Measurements from ENCODE around the gene PURA.

Gene PURA

DNA sequence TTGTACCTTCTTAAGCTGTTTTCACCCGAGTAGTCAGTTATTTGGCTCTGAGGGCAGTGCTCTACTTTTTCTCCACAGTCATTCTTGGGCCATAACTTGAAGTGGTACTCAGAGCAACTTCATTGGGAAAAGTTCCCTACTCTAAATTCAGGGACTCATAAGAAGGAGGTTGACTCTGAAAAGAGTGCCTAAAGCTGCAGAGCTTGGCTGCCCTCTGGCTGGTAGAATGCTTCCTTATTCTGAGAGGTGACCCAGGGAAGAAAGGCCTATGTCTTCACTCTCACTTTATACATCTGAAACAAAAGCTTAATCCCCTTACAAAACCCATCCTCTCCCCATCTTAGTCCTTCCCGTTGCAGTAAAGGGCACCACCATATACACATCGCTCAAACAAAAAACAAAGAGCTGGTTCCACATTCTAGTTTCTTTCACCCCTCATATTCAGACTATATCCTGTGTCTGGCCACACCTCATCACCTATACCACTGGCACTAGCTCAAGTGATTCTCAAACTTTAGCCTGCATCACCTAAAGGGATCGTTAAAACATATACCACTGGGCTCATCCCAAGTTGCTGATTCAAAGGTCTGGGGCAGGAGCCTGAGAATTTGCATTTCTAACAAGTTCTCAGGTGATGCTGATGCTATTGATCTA is 19.7 kb downstream of the PURA start:
- ChIA-PET CTCF (interaction anchor here (0.9 to 7.6 kb wide), 9 partner anchors 11 to 61 kb away, joined by 3 to 74 read pairs (median 7); no protein-coding TSS in a partner anchor), POLR2A (no interaction called here)
- Histone ChIP-seq H3K4me3 (ENCODE audit: control insufficient read depth in 1 of 7, extremely low read depth in 1 of 7, insufficient read depth in 4 of 7, low read depth in 2 of 7, low read length in 6 of 7) (no peak overlapping the region), H3K4me1 (ENCODE audit: control extremely low read depth in 1 of 4, control insufficient read depth in 4 of 4, insufficient read depth in 4 of 4, low read length in 3 of 4) (peaks cover 0 to 9% (median 8%) of the 10 kb centered on the region in 4 experiments), H3K36me3 (ENCODE audit: control insufficient read depth in 4 of 4, insufficient read depth in 4 of 4, low read length in 3 of 4) (no peaks in the 10 kb centered on the region), H3K9me3 (ENCODE audit: control extremely low read depth in 1 of 5, control insufficient read depth in 4 of 5, insufficient read depth in 2 of 5, low read depth in 1 of 5, low read length in 4 of 5) (no peaks in the 10 kb centered on the region), H3K27me3 (replicated peaks in 2 of 5; ENCODE audit: control insufficient read depth in 4 of 5, insufficient read depth in 5 of 5, low read length in 4 of 5) (peaks cover 0 to 2% (median 0%) of the 10 kb centered on the region in 5 experiments), H3K27ac (ENCODE audit: insufficient read depth in 1 of 2, low read depth in 1 of 2, low read length in 2 of 2, poor library complexity in 1 of 2, severe bottlenecking in 2 of 2) (no peak overlapping the region)
- no peak for DNase-seq
- WGBS (ENCODE audit: insufficient coverage) = 100% methylated on average over 4 of the region's 4 CpGs

DNA sequence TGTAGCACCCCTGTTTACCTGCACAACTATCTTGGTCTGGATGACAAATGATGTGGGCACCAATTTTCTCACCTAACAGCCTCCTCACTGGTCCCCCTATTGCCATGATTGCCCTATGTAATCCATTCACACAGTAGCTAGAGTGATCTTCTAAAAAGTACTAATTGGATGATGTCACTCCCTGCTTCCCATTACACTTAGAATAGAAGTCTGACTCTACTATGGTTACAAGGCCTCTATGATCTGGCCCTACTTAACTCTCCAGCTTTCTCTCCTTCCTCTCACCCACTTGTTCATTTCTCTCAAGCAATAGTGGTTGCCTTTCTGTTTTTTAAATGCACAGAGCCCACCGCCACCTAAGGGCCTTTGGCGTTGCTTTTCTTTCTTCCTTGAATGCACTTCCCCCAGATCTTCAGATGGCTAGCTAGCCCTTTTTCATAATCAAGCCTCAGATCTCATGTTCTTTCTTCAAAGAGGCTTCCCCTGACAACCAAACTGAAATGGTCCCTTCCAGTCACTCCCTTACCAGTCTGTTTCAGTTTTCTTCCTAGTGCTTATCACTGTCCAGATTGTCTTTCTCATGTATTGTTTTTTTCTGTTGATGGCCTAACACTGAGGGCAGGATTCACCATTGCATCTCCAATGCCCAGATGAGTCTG is 20.5 kb downstream of the PURA start:
- DNase-seq = no peak
- Histone ChIP-seq H3K27me3 (replicated peaks in 2 of 5; ENCODE audit: control insufficient read depth in 4 of 5, insufficient read depth in 5 of 5, low read length in 4 of 5) (peaks cover 0 to 2% (median 0%) of the 10 kb centered on the region in 5 experiments), H3K9me3 (ENCODE audit: control extremely low read depth in 1 of 5, control insufficient read depth in 4 of 5, insufficient read depth in 2 of 5, low read depth in 1 of 5, low read length in 4 of 5) (no peaks in the 10 kb centered on the region), H3K27ac (ENCODE audit: insufficient read depth in 1 of 2, low read depth in 1 of 2, low read length in 2 of 2, poor library complexity in 1 of 2, severe bottlenecking in 2 of 2) (no peak overlapping the region), H3K36me3 (ENCODE audit: control insufficient read depth in 4 of 4, insufficient read depth in 4 of 4, low read length in 3 of 4) (no peaks in the 10 kb centered on the region), H3K4me3 (ENCODE audit: control insufficient read depth in 1 of 7, extremely low read depth in 1 of 7, insufficient read depth in 4 of 7, low read depth in 2 of 7, low read length in 6 of 7) (no peak overlapping the region), H3K4me1 (ENCODE audit: control extremely low read depth in 1 of 4, control insufficient read depth in 4 of 4, insufficient read depth in 4 of 4, low read length in 3 of 4) (peaks cover 0 to 9% (median 8%) of the 10 kb centered on the region in 4 experiments)
- ChIA-PET CTCF (interaction anchor here (0.9 to 7.6 kb wide), 10 partner anchors 10 to 62 kb away, joined by 3 to 74 read pairs (median 6); no protein-coding TSS in a partner anchor), POLR2A (no interaction called here)
- WGBS (ENCODE audit: insufficient coverage) = 92% methylated on average over 2 of the region's 2 CpGs

DNA sequence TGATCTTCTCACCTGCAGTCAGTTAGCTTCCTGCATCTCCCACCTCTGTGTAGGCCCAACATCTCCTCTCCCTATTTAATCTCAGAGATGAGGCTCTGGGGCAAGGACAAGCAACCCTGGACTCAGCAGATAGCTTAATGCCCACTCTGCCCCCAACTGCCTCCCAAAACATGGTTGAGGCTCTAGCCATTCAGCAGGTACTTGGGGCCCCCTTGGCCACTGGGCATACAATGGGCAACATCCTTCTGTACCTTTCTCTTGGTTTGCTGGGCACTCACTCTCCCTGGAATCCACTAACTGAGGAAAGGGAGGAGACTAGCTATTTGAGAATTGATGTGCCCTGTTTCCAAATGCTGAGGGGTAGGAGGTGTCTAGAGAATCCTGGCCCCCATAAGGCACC is 21.2 kb downstream of the PURA start:
- peaks cover 0 to 2% (median 0%) of the 10 kb centered on the region in 5 experiments for H3K27me3 ChIP-seq (replicated peaks in 2 of 5; ENCODE audit: control insufficient read depth in 4 of 5, insufficient read depth in 5 of 5, low read length in 4 of 5)
- H3K4me3 ChIP-seq (ENCODE audit: control insufficient read depth in 1 of 7, extremely low read depth in 1 of 7, insufficient read depth in 4 of 7, low read depth in 2 of 7, low read length in 6 of 7) = no peak overlapping the region
- no peaks in the 10 kb centered on the region for H3K36me3 ChIP-seq (ENCODE audit: control insufficient read depth in 4 of 4, insufficient read depth in 4 of 4, low read length in 3 of 4)
- CTCF ChIA-PET = interaction anchor here (1.3 to 7.6 kb wide), 5 partner anchors 9 to 62 kb away, joined by 4 to 74 read pairs (median 23); no protein-coding TSS in a partner anchor
- POLR2A ChIA-PET = no interaction called here
- H3K27ac ChIP-seq (ENCODE audit: insufficient read depth in 1 of 2, low read depth in 1 of 2, low read length in 2 of 2, poor library complexity in 1 of 2, severe bottlenecking in 2 of 2) = no peak overlapping the region
- peaks cover 0 to 9% (median 8%) of the 10 kb centered on the region in 4 experiments for H3K4me1 ChIP-seq (ENCODE audit: control extremely low read depth in 1 of 4, control insufficient read depth in 4 of 4, insufficient read depth in 4 of 4, low read length in 3 of 4)
- H3K9me3 ChIP-seq (ENCODE audit: control extremely low read depth in 1 of 5, control insufficient read depth in 4 of 5, insufficient read depth in 2 of 5, low read depth in 1 of 5, low read length in 4 of 5) = no peaks in the 10 kb centered on the region
- DNase-seq = no peak

DNA sequence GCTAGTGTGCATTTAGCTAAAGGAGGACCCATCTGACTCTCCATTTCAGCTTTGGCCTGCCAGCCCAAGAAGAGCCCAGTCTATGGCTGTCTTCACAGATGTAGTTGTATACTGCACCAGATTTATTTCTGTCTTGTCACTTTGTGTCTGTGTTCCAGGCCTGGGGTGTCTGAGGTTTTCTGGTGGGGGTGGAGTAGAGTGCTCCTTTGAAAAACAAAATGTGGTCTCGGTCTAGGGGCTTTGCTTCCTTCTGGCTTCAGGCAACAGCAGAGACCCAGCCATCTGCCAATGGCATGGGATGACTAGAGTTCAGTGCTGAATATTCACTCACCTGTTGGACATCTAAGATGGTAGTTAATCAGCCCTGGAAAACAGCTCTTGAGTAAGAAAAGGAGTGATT is 22.7 kb downstream of the PURA start:
- peaks cover 0 to 2% (median 0%) of the 10 kb centered on the region in 5 experiments for H3K27me3 ChIP-seq (replicated peaks in 2 of 5; ENCODE audit: control insufficient read depth in 4 of 5, insufficient read depth in 5 of 5, low read length in 4 of 5)
- WGBS (ENCODE audit: insufficient coverage) = 92% methylated on average over 1 of the region's 1 CpG
- no peak overlapping the region for H3K27ac ChIP-seq (ENCODE audit: insufficient read depth in 1 of 2, low read depth in 1 of 2, low read length in 2 of 2, poor library complexity in 1 of 2, severe bottlenecking in 2 of 2)
- no peaks in the 10 kb centered on the region for H3K9me3 ChIP-seq (ENCODE audit: control extremely low read depth in 1 of 5, control insufficient read depth in 4 of 5, insufficient read depth in 2 of 5, low read depth in 1 of 5, low read length in 4 of 5)
- DNase-seq = no peak
- CTCF ChIA-PET = interaction anchor here (0.6 to 7.6 kb wide), 7 partner anchors 8 to 584 kb away, joined by 3 to 74 read pairs (median 4); no protein-coding TSS in a partner anchor
- H3K4me1 ChIP-seq (ENCODE audit: control extremely low read depth in 1 of 4, control insufficient read depth in 4 of 4, insufficient read depth in 4 of 4, low read length in 3 of 4) = peaks cover 0 to 7% (median 7%) of the 10 kb centered on the region in 4 experiments
- no peak overlapping the region for H3K4me3 ChIP-seq (ENCODE audit: control insufficient read depth in 1 of 7, extremely low read depth in 1 of 7, insufficient read depth in 4 of 7, low read depth in 2 of 7, low read length in 6 of 7)
- POLR2A ChIA-PET = no interaction called here
- no peaks in the 10 kb centered on the region for H3K36me3 ChIP-seq (ENCODE audit: control insufficient read depth in 4 of 4, insufficient read depth in 4 of 4, low read length in 3 of 4)

DNA sequence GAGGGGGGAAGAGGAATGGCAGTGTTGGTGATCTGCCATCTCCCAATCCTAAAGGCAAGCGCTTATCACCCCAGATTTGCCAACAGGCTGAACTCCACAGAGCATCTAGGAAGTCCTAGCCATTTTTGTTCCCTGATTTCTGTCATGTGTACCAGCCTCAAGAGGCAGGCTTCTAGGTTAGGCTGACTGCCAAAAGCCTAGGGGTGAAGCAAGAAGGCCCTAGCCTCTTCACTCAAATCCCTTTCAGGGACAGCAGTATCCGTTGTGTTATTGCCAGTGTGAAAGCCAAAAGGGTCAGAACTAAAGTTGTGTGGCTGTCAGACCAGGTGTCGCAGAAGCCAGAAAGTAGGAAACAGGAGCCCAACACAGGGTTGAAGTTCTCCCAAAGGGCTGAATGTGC is 26.5 kb downstream of the PURA start:
- Histone ChIP-seq H3K27ac (ENCODE audit: insufficient read depth in 1 of 2, low read depth in 1 of 2, low read length in 2 of 2, poor library complexity in 1 of 2, severe bottlenecking in 2 of 2) (no peak overlapping the region), H3K36me3 (ENCODE audit: control insufficient read depth in 4 of 4, insufficient read depth in 4 of 4, low read length in 3 of 4) (no peaks in the 10 kb centered on the region), H3K9me3 (ENCODE audit: control extremely low read depth in 1 of 5, control insufficient read depth in 4 of 5, insufficient read depth in 2 of 5, low read depth in 1 of 5, low read length in 4 of 5) (no peaks in the 10 kb centered on the region), H3K27me3 (replicated peaks in 2 of 5; ENCODE audit: control insufficient read depth in 4 of 5, insufficient read depth in 5 of 5, low read length in 4 of 5) (peaks cover 0 to 10% (median 6%) of the 10 kb centered on the region in 5 experiments), H3K4me1 (ENCODE audit: control extremely low read depth in 1 of 4, control insufficient read depth in 4 of 4, insufficient read depth in 4 of 4, low read length in 3 of 4) (peaks cover 0 to 3% (median under 1%) of the 10 kb centered on the region in 4 experiments), H3K4me3 (ENCODE audit: control insufficient read depth in 1 of 7, extremely low read depth in 1 of 7, insufficient read depth in 4 of 7, low read depth in 2 of 7, low read length in 6 of 7) (no peak overlapping the region)
- ChIA-PET CTCF (interaction anchor here (0.9 to 2.7 kb wide), 5 partner anchors 12 to 349 kb away, joined by 3 to 9 read pairs (median 6); partner anchors contain the start of gene PURA), POLR2A (no interaction called here)
- WGBS (ENCODE audit: insufficient coverage) = 100% methylated on average over 3 of the region's 3 CpGs
- DNase-seq = no peak

DNA sequence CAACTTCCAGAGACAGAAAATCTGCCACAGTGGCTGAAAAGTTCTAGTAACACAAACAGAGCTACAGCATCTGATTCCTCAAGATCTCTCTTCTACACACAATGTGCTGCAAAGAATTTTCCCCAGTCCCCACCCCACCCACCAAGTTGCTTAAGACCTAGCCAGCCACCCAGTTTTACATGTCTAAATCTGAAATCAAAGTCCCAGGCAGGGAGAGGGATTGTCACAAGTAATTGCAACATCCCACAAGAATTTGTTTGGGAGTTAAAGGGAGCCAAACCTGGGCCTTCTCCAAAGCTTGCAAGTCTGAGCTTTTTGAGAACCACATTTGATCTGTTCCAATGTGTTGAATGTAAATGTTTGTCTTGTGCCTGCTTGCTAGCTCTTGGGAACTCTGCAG is 27.3 kb downstream of the PURA start:
- no peak overlapping the region for H3K4me3 ChIP-seq (ENCODE audit: control insufficient read depth in 1 of 7, extremely low read depth in 1 of 7, insufficient read depth in 4 of 7, low read depth in 2 of 7, low read length in 6 of 7)
- H3K27me3 ChIP-seq (replicated peaks in 2 of 5; ENCODE audit: control insufficient read depth in 4 of 5, insufficient read depth in 5 of 5, low read length in 4 of 5) = peaks cover 0 to 15% (median 11%) of the 10 kb centered on the region in 5 experiments
- CTCF ChIA-PET = interaction anchor here (0.6 to 7.6 kb wide), 9 partner anchors 7 to 214 kb away, joined by 4 to 129 read pairs (median 41); partner anchors contain the start of gene PURA
- no peak for DNase-seq
- POLR2A ChIA-PET = no interaction called here
- no peaks in the 10 kb centered on the region for H3K9me3 ChIP-seq (ENCODE audit: control extremely low read depth in 1 of 5, control insufficient read depth in 4 of 5, insufficient read depth in 2 of 5, low read depth in 1 of 5, low read length in 4 of 5)
- peaks cover 0 to 10% (median 8%) of the 10 kb centered on the region in 4 experiments for H3K4me1 ChIP-seq (ENCODE audit: control extremely low read depth in 1 of 4, control insufficient read depth in 4 of 4, insufficient read depth in 4 of 4, low read length in 3 of 4)
- H3K36me3 ChIP-seq (ENCODE audit: control insufficient read depth in 4 of 4, insufficient read depth in 4 of 4, low read length in 3 of 4) = no peaks in the 10 kb centered on the region
- no peak overlapping the region for H3K27ac ChIP-seq (ENCODE audit: insufficient read depth in 1 of 2, low read depth in 1 of 2, low read length in 2 of 2, poor library complexity in 1 of 2, severe bottlenecking in 2 of 2)

DNA sequence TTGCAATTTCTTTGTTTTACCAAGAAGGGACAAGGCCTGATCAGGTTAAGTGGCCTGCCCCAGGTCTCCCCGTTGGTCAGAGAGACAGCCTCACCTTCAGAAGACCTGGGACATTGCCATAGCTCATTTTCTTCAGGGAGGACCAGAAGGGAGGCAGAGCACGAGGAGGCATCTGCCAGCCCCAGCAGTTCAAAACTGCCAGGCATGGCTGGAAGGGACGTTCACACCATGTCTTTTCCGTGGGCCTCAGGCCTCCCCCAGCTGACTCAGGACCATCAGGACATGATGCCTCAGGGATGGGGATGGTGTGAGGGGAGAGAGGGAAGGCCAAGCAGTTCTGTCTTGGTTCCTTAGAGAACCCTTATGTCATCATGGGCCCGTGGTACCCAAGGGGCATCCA is 28.3 kb downstream of the PURA start:
- H3K27ac ChIP-seq (ENCODE audit: insufficient read depth in 1 of 2, low read depth in 1 of 2, low read length in 2 of 2, poor library complexity in 1 of 2, severe bottlenecking in 2 of 2) = no peak overlapping the region
- 98% methylated on average over 4 of the region's 5 CpGs for WGBS (ENCODE audit: insufficient coverage)
- ChIA-PET CTCF (interaction anchor here (2.0 to 7.6 kb wide), 10 partner anchors 8 to 70 kb away, joined by 4 to 129 read pairs (median 38); partner anchors contain the start of gene PURA), POLR2A (no interaction called here)
- H3K36me3 ChIP-seq (ENCODE audit: control insufficient read depth in 4 of 4, insufficient read depth in 4 of 4, low read length in 3 of 4) = no peaks in the 10 kb centered on the region
- no peaks in the 10 kb centered on the region for H3K9me3 ChIP-seq (ENCODE audit: control extremely low read depth in 1 of 5, control insufficient read depth in 4 of 5, insufficient read depth in 2 of 5, low read depth in 1 of 5, low read length in 4 of 5)
- peaks cover 0 to 14% (median 12%) of the 10 kb centered on the region in 4 experiments for H3K4me1 ChIP-seq (ENCODE audit: control extremely low read depth in 1 of 4, control insufficient read depth in 4 of 4, insufficient read depth in 4 of 4, low read length in 3 of 4)
- no peak overlapping the region for H3K4me3 ChIP-seq (ENCODE audit: control insufficient read depth in 1 of 7, extremely low read depth in 1 of 7, insufficient read depth in 4 of 7, low read depth in 2 of 7, low read length in 6 of 7)
- DNase-seq = no peak
- peaks cover 2 to 25% (median 19%) of the 10 kb centered on the region in 5 experiments for H3K27me3 ChIP-seq (replicated peaks in 2 of 5; ENCODE audit: control insufficient read depth in 4 of 5, insufficient read depth in 5 of 5, low read length in 4 of 5)

Data from common myeloid progenitor, CD34-positive (primary cell).